ENCODE data around the gene HSPB2. TPM values are rescaled to one million over a fixed set of nuclear protein-coding genes. Genes with fewer than 3 reads are reported as not detected.

HSPB2 gene
- total and polyA plus RNA-seq, 2 of the 8 experiments (the other 6 are each of a cell fraction or from before 2014, with no cell fraction given), result 0.32 to 0.86 TPM

DNA sequence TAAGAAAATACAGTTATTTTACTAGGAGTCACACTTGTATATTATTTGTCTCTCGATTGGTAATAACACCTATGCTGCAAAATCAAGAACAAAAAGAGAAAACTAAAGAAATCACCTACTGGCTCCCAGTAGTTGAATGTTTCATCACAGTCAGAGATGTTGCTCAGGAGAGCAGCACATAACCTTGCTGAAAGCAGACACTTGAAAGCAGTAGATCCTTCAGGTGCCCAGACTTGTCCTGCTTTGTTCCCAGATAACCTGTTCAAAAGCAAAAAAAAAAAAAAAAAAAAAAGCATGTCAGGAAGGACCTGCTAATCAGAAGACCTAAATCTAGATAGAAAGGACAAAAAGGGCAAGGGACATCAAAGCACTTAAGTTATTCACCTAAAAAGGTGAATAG, 42.4 kb upstream of the HSPB2 start:
- Histone ChIP-seq H2BK12ac (ENCODE audit: low read depth, low read length) (no peak overlapping the region), H3K9ac (replicated peaks in 1 of 4; ENCODE audit: extremely low read depth in 1 of 4, low read depth in 3 of 4, low read length in 3 of 4) (no peak overlapping the region), H4K5ac (ENCODE audit: insufficient read length, low read depth, low read length) (no peak overlapping the region), H3K56ac (replicated peaks; ENCODE audit: insufficient read length, low read depth, low read length) (no peak overlapping the region), H3K14ac (ENCODE audit: insufficient read length) (no peak overlapping the region), H2AK5ac (ENCODE audit: low read depth, low read length) (no peak overlapping the region), H3K23me2 (ENCODE audit: low read depth, low read length) (peaks cover 2% of the 10 kb centered on the region), H2BK15ac (ENCODE audit: low read length) (no peak overlapping the region), H4K8ac (ENCODE audit: extremely low read depth, insufficient read depth, low read length) (no peak overlapping the region), H3K4me2 (ENCODE audit: insufficient read depth in 1 of 2, low read depth in 2 of 2, low read length in 2 of 2) (peak overlapping the region in 1 of 2 experiments; percentile 46; a peak in 1 of 4 replicates), H3K18ac (ENCODE audit: extremely low read depth, low read length) (no peak overlapping the region), H2BK20ac (ENCODE audit: low read length) (no peak overlapping the region), H3K4ac (replicated peaks; ENCODE audit: insufficient read length, low read depth, low read length) (no peak overlapping the region), H3K79me2 (ENCODE audit: control insufficient read depth in 1 of 2, insufficient read depth in 2 of 2, low read length in 2 of 2) (no peaks in the 10 kb centered on the region), H3K9me3 (ENCODE audit: insufficient read depth in 2 of 2, low read depth in 1 of 2, low read length in 1 of 2) (no peaks in the 10 kb centered on the region), H3K27me3 (replicated peaks in 1 of 4; ENCODE audit: control insufficient read depth in 3 of 4, extremely low read depth in 1 of 4, insufficient read depth in 3 of 4, low read length in 3 of 4) (no peaks in the 10 kb centered on the region; a peak in 1 of 7 replicates), H3K27ac (ENCODE audit: low read depth, low read length) (no peak overlapping the region), H2BK5ac (ENCODE audit: low read depth, low read length) (no peak overlapping the region), H3K79me1 (ENCODE audit: low read depth, low read length) (no peaks in the 10 kb centered on the region), H3K36me3 (ENCODE audit: control insufficient read depth in 2 of 4, insufficient read depth in 4 of 4, low read length in 3 of 4) (peaks cover 0 to 12% (median 0%) of the 10 kb centered on the region in 4 experiments; a peak in 1 of 8 replicates), H2BK120ac (replicated peaks; ENCODE audit: low read depth, low read length) (no peak overlapping the region), H2AFZ (ENCODE audit: low read length) (no peak overlapping the region), H4K91ac (replicated peaks; ENCODE audit: insufficient read length, low read length) (no peak overlapping the region), H3K4me1 (replicated peaks in 1 of 4; ENCODE audit: control insufficient read depth in 3 of 4, insufficient read depth in 4 of 4, low read length in 3 of 4) (no peaks in the 10 kb centered on the region; a peak in 1 of 7 replicates), H3K4me3 (ENCODE audit: extremely low read depth in 1 of 4, insufficient read depth in 2 of 4, low read depth in 3 of 4, low read length in 4 of 4) (peak overlapping the region in 1 of 4 experiments; percentile 88; a peak in 2 of 8 replicates), H4K20me1 (replicated peaks in 1 of 2; ENCODE audit: control insufficient read depth in 1 of 2, insufficient read depth in 2 of 2, low read length in 2 of 2) (no peaks in the 10 kb centered on the region), H3K23ac (ENCODE audit: insufficient read length) (no peak overlapping the region)
- CTCF ChIA-PET (ENCODE audit: partially characterized antibody), result interaction anchor here (0.5 to 3.0 kb wide), 15 partner anchors 8 to 266 kb away, joined by 3 to 32 read pairs (median 5); no protein-coding TSS in a partner anchor
- TF ChIP-seq E2F6 (IDR thresholded peaks at IDR 0.05) (no peak), EZH2 (IDR thresholded peaks at IDR 0.05; ENCODE audit: low read depth, low read length, severe bottlenecking) (no peak), RBBP5 (IDR thresholded peaks at IDR 0.05; ENCODE audit: borderline replicate concordance, low read depth, low read length) (no peak)
- DNase-seq (ENCODE audit: low read depth in 1 of 2, low spot score in 2 of 2) (no peak), FAIRE-seq (no peak)
- POLR2A ChIA-PET (ENCODE audit: partially characterized antibody), result interaction anchor here (0.6 to 2.2 kb wide), 4 partner anchors 10 to 113 kb away, joined by 3 to 7 read pairs (median 6); partner anchors contain the start of genes CFAP68, DIXDC1 and FDXACB1
- WGBS, 2 experiments (ENCODE audit: extremely low coverage in 1 of 2, insufficient coverage in 1 of 2, insufficient read length in 1 of 2, insufficient replicate concordance in 2 of 2, low coverage in 1 of 2, low lambda C conversion rate in 2 of 2, missing lambda C conversion rate in 1 of 2), result 80% methylated on average over 1 of the region's 1 CpG; no CpG with 5 or more reads in 1 of the 2 experiments
